ENCODE results near the gene TLCD1. TPM values are rescaled to one million over a fixed set of nuclear protein-coding genes. Genes with fewer than 3 reads are reported as not detected.

Gene TLCD1
- total and polyA plus RNA-seq, 8 donors, result 5.7 to 20.7 (median 8.4) TPM

GRCh38 chr17:28750178-28751047 is 24.4 kb upstream of the TLCD1 start:
- Histone ChIP-seq H3K4me1 (peaks cover 35 to 50% of the 10 kb centered on the region in 2 donors), H3K36me3 (peaks cover 0 to 38% of the 10 kb centered on the region in 2 donors), H3K27me3 (peaks cover 0 to 9% of the 10 kb centered on the region in 2 donors), H3K4me3 (no peak overlapping the region), H3K9me3 (no peaks in the 10 kb centered on the region), H3K27ac (no peak overlapping the region)
- intact Hi-C loops (cut with DNase I), result no loop called here
- DNase-seq (peak; percentile 84 to 95 (median 92)), ATAC-seq (peak; percentile 71)
- peak; percentile 99 to 100 for TF ChIP-seq CTCF (IDR thresholded peaks at IDR 0.05)

GRCh38 chr17:28749516-28750177 is 23.6 kb upstream of the TLCD1 start:
- H3K4me1 ChIP-seq, result peaks cover 35 to 58% of the 10 kb centered on the region in 2 donors
- no peak for ATAC-seq

GRCh38 chr17:28748852-28749515 is 23.0 kb upstream of the TLCD1 start:
- DNase-seq (peak in 1 of 4 donors; percentile 54), ATAC-seq (peak; percentile 11)
- Histone ChIP-seq H3K27ac (no peak overlapping the region), H3K27me3 (peaks cover 0 to 22% of the 10 kb centered on the region in 2 donors), H3K4me3 (no peak overlapping the region), H3K36me3 (peaks cover 0 to 38% of the 10 kb centered on the region in 2 donors), H3K9me3 (no peaks in the 10 kb centered on the region), H3K4me1 (peaks cover 35 to 63% of the 10 kb centered on the region in 2 donors)
- TF ChIP-seq CTCF (IDR thresholded peaks at IDR 0.05), result no peak
- intact Hi-C loops (cut with DNase I), result no loop called here

More at GRCh38 chr17:28749516-28750177, 23.6 kb upstream of the TLCD1 start:
- Histone ChIP-seq H3K27me3 (peaks cover 0 to 16% of the 10 kb centered on the region in 2 donors), H3K9me3 (no peaks in the 10 kb centered on the region), H3K36me3 (peaks cover 0 to 38% of the 10 kb centered on the region in 2 donors), H3K27ac (peak overlapping the region; percentile 8 to 39), H3K4me3 (no peak overlapping the region)
- DNase-seq, result no peak
- intact Hi-C loops (cut with DNase I), result no loop called here
- no peak for TF ChIP-seq CTCF (IDR thresholded peaks at IDR 0.05)

- TF ChIP-seq CTCF (IDR thresholded peaks at IDR 0.05), result no peak
- H3K9me3 ChIP-seq, result no peaks in the 10 kb centered on the region
- intact Hi-C loops (cut with DNase I), result no loop called here
- H3K4me1 ChIP-seq, result peaks cover 40 to 68% of the 10 kb centered on the region in 2 donors
- ATAC-seq (no peak), DNase-seq (peak in 1 of 4 donors; percentile 30)
- peak overlapping the region; percentile 46 to 58 for H3K27ac ChIP-seq
- H3K4me3 ChIP-seq, result no peak overlapping the region
- H3K36me3 ChIP-seq, result peaks cover 0 to 38% of the 10 kb centered on the region in 2 donors
- H3K27me3 ChIP-seq, result peaks cover 0 to 22% of the 10 kb centered on the region in 2 donors
These were observed 22.0 kb upstream of the TLCD1 start for GRCh38 chr17:28747801-28748750.
